GM12873 (cell line): Measurements from ENCODE around the gene MAP3K6.

Experiments
- TF ChIP-seq, protein P1 (sequence below): IDR thresholded peaks from 2 replicates; pipeline ENCODE4 v1.5.1; 2012; ENCODE audit warnings: low read depth, mild to moderate bottlenecking, moderate library complexity, low read length, control low read depth; ENCODE audit not compliant: insufficient read depth; ENCODE audit errors: missing control alignments

The MAP3K6 gene

DNA sequence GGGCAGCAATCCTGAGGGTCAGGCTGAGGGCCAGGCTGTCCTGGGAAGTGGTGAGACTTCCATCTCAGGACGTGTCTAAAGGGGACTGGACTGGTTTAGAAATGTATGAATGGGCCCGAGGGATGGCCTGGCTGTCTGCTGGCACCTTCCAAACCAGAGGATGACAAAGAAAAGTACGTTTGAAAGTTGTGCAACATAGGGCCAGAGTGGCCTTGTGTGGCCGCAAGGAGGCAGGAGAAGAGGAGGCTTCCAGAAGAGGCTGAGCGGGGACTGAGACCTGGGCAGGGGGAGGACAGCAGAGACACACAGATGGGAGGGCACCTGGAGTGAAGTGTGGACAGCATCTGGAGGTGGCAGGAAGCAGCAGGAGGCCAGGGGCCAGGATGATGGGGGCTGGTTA lies 27.5 kb downstream of the MAP3K6 start:
- TF ChIP-seq, protein P1, sequence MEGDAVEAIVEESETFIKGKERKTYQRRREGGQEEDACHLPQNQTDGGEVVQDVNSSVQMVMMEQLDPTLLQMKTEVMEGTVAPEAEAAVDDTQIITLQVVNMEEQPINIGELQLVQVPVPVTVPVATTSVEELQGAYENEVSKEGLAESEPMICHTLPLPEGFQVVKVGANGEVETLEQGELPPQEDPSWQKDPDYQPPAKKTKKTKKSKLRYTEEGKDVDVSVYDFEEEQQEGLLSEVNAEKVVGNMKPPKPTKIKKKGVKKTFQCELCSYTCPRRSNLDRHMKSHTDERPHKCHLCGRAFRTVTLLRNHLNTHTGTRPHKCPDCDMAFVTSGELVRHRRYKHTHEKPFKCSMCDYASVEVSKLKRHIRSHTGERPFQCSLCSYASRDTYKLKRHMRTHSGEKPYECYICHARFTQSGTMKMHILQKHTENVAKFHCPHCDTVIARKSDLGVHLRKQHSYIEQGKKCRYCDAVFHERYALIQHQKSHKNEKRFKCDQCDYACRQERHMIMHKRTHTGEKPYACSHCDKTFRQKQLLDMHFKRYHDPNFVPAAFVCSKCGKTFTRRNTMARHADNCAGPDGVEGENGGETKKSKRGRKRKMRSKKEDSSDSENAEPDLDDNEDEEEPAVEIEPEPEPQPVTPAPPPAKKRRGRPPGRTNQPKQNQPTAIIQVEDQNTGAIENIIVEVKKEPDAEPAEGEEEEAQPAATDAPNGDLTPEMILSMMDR = no peak

DNA sequence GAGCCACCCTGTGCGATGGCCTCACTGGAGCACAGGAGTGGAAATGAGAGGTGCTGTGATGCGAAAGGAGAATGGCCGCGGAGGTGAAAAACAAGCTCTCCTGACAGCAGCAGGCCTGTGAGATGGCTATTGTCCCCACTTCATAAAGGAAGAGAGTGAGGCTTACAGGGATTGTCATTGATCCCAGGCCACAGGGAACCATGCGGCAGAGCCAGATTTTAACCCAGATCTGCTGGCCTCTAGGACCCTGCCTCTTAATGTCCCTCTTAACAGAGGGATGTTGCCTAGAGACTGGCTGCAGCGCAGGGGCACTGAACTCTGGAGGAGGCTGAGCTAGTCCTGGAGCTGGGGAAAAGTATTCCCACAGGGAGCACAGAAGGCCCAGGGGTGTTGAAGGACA lies 28.0 kb downstream of the MAP3K6 start:
- TF ChIP-seq, protein P1 = no peak

DNA sequence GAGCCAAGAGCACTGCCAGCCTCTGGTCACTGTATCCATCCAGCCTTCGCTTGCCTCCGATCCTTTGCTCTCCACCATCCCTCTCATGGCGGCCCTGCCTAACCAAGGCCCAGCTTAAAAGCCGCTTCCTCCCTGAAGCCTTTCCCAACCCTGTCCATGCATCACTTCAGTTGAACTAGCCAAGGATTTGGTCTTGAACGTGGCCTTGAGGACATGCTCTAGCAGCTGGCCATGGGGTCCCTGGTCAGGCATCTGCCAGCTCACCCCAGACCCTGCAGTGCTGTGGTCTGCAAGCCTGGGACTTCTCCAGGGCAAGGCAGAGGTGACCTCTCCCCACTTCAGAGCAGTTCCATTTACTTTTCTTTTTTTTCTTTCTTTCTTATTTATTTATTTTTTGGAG lies 30.0 kb downstream of the MAP3K6 start:
- TF ChIP-seq, protein P1 = no peak

DNA sequence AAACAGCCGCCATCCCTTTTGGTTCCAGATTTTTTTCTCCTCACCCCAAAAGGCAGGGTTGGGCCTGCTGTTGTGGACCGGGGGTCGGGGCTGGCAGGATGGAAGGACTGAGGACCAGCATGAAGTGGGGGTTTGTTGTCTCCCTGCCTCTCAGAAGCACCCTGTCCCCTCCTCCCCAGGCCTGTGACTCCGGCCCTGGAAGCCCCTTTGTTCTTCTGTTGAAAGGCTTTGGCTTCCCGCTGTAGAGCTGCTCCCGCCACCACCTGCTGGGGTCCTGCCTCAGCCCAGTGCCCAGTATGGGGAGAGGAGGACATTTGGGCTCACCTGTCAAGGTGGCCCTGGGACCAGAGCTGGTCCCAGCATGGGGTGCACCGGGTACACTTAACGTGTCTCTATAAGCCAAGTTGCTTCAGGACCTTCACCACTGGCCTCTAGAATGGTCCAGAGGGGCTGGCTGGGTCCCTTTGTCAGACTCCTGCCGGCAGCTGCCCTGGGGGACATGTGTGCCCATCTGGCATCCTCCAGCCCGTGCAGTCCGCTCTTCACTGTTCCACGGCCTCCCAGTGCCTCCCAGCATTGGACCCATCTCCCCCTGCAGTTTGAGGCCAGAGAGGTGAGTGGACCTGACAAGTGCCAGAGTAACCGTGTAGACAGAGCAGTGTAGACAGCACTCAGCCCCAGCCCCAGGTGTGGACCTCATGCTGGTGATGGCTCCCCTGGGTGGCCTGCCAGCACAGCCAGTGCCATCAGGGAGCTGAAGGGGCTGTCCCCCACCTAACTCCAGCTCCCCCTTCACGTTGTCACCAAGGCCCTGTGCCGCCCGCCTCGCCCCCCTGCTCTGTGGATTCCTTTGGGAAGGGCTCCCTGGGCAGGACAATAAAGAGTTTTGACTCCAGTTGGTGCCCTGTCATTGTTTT lies 31.0 kb downstream of the MAP3K6 start:
- TF ChIP-seq, protein P1 = no peak

GRCh38 chr1:27333717-27334279 lies 33.0 kb downstream of the MAP3K6 start:
- TF ChIP-seq, protein P1 = no peak

DNA sequence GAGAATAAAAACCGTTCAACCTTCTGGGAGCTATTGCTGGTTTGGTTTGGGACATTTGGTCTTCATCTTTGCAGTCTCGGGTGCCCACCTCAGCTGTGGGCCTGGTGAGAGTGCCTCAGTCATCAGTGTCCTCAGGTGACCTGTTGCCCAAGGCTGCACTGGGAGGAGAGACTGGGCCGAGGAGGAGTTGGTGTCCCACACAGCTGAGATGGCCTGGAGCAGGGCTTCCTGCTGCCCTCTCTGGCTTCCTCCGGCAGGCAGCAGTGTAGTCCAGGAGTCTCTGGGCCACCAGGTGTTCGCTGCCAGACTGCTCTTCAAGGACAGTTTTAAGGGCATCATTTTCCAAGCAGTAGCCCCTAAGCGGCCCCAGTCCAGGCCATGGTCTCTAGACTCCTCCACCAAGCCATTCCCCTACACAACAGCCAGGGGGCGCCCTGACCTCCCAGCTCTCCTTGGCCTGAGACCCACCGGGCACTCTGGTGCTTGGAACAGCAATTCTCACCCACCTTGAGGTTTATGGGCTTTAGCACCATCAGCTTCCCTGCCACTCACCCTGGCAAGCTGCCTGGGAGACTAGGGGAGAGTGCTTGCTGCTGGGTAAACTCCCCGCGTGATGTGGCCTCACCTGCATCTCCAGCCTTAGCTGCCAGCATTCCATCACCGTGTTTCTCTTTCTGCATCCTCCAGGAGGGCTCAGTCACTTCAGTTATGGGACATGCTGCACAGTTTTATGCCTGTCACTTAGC lies 34.1 kb downstream of the MAP3K6 start:
- TF ChIP-seq, protein P1 = peak; percentile 91

- TF ChIP-seq, protein P1 = no peak
Observed at GRCh38 chr1:27331922-27332321, 34.8 kb downstream of the MAP3K6 start.
